ENCODE measurements around the gene SDE2.
"Not testable (repeated sequence)": the region's sequence is repeated elsewhere in the genome, so short reads cannot be mapped to it uniquely, and the experiment has no call there.

The SDE2 gene

GRCh38 chr1:225979421-225979820 lies 19.7 kb downstream of the SDE2 start:
- H3K4me3 ChIP-seq (replicated peaks; ENCODE audit: low read depth, low read length): no peak overlapping the region
- no peak for DNase-seq (ENCODE audit: extremely low read depth, low read depth)
- TF ChIP-seq CTCF (IDR thresholded peaks at IDR 0.05; ENCODE audit: low read depth, low read length, missing control alignments): no peak

GRCh38 chr1:225977937-225978748 lies 21.0 kb downstream of the SDE2 start:
- no peak for TF ChIP-seq CTCF (IDR thresholded peaks at IDR 0.05; ENCODE audit: low read depth, low read length, missing control alignments)
- DNase-seq (ENCODE audit: extremely low read depth, low read depth): no peak
- H3K4me3 ChIP-seq (replicated peaks; ENCODE audit: low read depth, low read length): no peak overlapping the region

DNA sequence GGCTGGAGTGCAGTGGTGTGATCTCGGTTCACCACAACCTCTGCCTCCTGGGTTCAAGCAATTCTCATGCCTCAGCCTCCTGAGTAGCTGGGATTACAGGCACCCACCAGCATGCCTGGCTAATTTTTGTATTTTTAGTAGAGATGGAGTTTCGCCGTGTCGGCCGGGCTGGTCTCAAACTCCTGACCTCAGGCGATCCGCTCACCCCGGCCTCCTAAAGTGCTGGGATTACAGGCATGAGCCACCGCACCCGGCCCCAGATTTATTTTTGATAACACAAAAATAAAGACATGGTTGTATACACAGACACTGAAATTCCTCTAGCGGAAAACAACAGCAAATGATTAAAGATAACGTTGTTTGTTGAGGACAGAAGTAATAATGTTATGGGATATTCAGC lies 24.0 kb downstream of the SDE2 start:
- not testable (repeated sequence) for H3K4me3 ChIP-seq (replicated peaks; ENCODE audit: low read depth, low read length); DNase-seq (ENCODE audit: extremely low read depth, low read depth)

- no peak for DNase-seq (ENCODE audit: extremely low read depth, low read depth)
- H3K4me3 ChIP-seq (replicated peaks; ENCODE audit: low read depth, low read length): no peak overlapping the region
- TF ChIP-seq CTCF (IDR thresholded peaks at IDR 0.05; ENCODE audit: low read depth, low read length, missing control alignments): no peak
Observed at GRCh38 chr1:225974454-225974853, 24.7 kb downstream of the SDE2 start.

DNA sequence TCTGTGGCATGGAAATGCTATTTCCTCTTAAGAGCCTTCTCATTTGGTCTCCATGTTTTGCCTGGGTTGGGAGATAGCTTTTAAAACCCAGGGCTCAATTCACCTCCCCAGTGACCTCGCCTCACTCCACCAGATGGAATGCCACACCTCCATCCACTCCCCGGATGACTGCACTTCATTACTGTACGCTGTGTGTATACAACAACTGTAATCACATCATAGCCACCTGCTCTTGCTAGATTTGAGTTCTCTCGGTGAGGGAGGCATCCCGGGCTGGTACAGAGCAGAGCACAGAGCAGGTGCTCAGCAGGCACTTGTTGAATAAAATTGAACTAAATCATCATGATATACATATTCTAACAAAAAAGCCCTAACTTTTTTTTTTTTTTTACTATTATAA lies 26.0 kb downstream of the SDE2 start:
- H3K4me3 ChIP-seq (replicated peaks; ENCODE audit: low read depth, low read length): no peak overlapping the region
- TF ChIP-seq CTCF (IDR thresholded peaks at IDR 0.05; ENCODE audit: low read depth, low read length, missing control alignments): no peak
- no peak for DNase-seq (ENCODE audit: extremely low read depth, low read depth)

DNA sequence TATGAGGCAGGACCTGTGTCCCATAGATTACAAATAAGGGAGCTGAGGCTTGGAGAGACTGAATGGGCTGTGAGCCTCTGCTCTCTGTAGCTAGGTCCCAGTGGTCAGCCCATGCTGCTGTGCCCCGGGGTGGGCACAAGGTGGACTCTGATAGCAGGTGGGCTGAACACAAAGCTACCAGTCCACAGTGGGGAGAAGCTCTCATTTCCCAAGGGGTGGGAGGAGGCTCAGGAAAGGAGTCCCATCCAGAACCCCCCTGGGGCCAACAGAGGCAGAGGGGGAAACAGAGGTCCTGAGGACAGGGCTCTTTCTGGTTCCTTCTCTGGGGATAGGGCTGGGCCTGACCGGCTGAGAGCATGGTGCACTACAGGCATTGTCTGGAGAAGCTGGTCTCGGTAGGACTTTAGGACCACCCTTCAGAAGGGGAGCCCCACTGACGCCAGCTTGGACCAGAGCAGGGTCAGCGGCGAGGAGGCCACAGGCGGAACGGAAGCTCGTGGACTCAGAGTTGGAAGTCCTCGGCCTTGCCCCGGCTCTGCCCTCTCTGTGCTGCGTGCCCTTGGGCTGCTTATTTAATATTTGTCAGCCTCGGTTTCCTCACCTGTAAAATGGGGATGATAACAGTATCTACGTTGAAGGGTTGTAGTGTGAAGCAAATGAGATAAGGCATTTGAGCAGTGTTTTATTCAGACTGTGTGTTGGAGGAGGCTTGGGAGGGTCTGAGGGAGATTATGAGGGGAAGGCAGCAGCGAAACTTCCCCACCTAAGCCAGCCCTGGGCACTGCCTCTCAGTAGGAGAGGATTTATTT lies 26.6 kb downstream of the SDE2 start:
- no peak for DNase-seq (ENCODE audit: extremely low read depth, low read depth)
- no peak overlapping the region for H3K4me3 ChIP-seq (replicated peaks; ENCODE audit: low read depth, low read length)
- no peak for TF ChIP-seq CTCF (IDR thresholded peaks at IDR 0.05; ENCODE audit: low read depth, low read length, missing control alignments)

DNA sequence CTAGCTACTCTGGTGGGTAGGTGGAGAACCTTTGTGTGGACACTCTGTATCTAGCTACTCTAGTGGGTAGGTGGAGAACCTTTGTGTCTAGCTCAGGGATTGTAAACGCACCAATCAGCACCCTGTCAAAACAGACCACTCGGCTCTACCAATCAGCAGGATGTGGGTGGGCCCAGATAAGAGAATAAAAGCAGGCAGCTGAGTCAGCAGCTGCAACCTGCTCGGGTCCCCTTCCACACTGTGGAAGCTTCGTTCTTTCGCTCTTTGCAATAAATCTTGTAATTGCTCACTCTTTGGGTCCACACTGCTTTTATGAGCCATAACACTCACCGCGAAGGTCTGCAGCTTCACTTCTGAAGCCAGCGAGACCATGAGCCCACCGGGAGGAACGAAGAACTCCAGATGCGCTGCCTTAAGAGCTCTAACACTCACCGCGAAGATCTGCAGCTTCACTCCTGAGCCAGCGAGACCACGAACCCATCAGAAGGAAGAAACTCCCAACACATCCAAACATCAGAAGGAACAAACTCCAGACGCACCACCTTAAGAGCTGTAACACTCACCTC lies 28.5 kb downstream of the SDE2 start:
- DNase-seq (ENCODE audit: extremely low read depth, low read depth); H3K4me3 ChIP-seq (replicated peaks; ENCODE audit: low read depth, low read length): not testable (repeated sequence)

GRCh38 chr1:225969751-225970150 lies 29.4 kb downstream of the SDE2 start:
- DNase-seq (ENCODE audit: extremely low read depth, low read depth): not testable (repeated sequence)

More at GRCh38 chr1:225969751-225970150, 29.4 kb downstream of the SDE2 start:
- H3K4me3 ChIP-seq (replicated peaks; ENCODE audit: low read depth, low read length): not testable (repeated sequence)

Data from HFF-Myc (cell line).